Hepatic stellate cell (primary cell): Measurements from ENCODE around the gene DDO.
"Not testable (repeated sequence)": the region's sequence is repeated elsewhere in the genome, so short reads cannot be mapped to it uniquely, and the experiment has no call there.

Experiments
- DNase-seq: peaks from one replicate; pipeline ENCODE4 v3.0.0; 2011; ENCODE audit warnings: low spot score

Gene DDO

DNA sequence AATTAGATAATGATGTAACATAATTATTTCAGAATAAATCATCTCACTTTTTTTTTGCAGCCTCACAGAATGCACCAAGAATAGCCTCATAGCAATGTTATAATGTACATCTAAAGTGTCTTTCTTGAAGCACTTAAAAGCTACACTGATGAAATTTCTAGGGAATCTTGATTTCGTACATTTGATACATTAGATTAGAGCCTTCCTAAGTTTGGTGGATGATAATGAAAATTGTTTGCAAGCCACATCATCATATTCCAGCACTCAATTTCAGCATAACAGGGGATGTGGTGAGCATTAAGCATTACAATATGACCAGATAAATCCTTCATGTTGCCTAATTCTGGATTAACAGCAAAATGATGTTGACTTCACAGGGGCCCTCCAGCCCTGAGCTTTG is 47.5 kb downstream of the DDO start:
- no peak for DNase-seq

DNA sequence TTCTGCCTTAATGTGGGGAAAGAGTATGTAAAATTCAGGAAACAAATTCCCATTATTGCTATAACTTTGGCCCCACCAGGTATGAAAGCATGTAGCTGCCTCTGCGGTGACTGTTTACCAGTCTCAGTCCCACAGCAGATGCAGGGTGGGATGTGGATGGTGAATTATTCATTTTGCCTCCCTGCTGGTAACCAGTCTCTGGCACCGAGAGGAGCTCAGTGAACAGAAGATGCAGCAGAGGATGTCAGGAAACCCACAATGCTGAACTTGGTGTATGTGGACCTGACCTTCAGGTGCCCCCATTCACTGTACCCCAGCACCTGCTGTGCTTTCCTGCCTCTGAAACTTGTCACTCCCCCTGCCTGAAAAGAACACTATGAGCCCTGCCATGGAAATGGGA is 48.4 kb downstream of the DDO start:
- DNase-seq, result no peak

DNA sequence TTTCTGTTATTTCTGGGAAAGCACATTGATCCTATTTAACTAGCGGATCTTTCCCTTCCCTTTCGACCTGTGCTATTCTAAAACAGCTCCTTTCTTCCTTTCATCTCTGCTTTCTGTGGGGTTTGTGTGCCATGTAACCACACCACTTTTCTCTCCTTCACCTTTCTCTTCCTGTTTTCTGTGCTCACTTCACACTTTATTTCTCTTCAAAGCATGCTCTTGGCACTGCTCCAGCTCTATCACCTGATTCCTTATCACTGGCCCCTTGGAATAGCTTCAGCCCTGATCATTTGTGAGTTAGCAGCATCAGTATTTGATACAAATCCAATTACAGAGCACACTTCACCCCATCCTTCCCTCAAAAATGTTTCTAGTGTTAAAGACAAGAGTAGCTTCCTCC is 49.1 kb downstream of the DDO start:
- no peak for DNase-seq

DNA sequence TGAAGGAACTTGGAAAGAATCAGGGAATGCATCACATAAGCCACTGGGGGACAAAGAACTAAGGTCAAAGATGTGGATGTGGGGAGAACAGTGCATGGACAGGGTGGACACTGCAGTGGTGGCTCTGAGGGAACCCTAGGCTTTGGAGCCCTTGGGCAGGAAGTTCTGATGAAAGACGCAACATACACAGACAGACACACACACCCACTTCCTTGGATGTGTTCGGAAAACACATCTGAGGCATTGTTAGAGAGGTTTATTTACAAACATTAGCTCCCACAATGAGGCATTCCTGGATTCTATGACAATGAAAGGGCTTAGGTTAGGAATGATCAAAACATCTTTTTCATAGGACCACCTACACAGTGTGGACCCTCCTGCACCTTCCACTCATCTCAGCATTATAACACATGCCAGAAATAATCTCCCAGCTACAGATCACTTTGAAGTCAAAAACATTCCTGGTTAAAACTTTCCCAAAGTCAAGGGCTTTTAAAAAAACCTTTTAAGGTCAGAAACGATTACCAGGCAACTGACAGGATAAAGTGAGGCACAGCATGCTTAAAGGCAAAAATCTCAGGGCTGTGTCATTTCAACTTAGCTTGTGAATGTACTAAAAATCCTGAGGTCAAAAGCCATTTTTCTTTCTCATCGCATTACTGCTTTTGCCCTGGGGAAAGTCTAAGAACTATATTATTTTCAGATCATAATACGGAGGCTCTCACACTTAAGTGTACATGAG is 50.8 kb downstream of the DDO start:
- DNase-seq, result no peak

DNA sequence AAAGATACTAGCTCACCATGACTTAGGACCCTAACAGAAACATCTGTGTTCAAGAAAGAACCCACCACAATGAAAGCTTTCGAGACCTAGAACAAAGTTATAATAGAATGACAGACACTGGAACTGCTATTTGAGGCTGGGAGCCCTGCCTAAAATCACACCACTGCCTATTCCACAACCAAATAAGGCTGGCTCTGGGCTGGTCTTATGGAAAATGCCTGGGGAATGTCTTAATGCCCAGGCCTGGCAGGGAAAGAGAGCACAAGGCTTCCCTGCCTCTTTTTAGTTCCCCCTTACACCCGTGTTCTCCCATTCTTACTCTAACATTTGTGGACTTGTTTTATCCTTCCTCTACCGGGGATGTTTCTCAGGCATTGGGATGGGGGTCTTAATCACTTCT is 51.6 kb downstream of the DDO start:
- DNase-seq, result no peak

DNA sequence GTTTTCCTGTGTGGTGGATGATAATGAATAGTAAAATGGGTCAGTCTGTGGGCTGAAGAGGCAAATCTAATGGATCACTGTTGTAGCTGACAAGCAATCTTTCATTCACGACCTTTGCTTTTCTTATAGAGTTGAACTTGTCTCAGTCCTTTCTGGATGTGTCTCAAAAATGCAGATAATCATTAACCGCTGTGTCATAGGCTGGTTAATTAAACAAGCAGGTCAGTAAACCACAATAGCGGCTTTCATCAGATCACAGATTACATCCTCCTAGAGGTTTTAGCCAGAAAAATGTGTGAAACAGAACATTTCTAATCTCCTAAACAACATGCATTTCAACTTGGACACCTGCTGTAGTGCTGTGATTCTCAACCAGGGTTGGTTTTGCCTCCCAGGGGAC is 54.7 kb downstream of the DDO start:
- no peak for DNase-seq

DNA sequence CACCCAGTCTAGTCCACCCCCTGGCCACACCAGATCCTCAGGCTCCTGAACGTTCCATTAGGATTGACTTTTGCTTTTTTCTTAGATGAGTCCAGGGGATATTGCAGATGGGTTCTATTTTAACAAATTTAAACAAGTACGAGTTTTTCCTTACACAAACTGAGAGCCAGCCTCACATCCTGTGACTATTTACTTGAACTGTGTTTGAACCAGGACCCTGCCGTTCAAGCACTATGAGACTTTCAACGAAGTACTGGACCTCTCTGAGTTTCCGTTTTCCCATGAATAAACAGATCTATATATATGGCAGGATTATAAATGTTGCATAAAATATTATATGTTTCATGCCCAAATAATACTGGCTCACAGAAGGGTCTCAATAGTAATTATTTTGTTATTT is 55.8 kb downstream of the DDO start:
- DNase-seq, result no peak

DNA sequence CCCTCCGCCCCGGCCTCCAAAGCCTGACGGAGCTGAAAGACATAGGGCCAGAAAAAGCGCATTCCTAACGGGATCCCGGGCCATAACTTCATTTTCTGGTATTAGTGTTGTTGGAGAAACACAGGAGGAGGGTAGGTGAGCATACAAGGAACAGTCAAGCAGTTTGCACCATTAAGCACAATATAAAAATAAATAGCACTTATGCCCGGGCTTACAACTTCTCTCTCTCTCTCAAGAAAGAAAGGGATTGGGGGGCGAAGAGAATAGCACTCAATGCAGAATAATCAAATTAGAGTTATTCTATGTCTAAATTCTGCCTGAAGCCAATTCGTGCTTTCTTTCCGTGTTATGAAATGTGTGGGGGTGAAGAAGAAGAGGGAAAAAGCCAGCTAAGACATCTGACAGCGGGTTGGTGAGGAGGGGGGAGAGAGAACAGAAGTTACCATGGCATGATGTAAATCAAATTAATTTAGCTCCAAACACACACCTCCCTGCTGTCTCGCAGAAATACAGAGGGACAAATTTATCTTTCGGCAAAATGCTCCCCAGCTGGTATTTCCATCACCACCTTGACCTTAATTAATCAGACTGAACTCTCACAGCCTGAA is 56.7 kb downstream of the DDO start:
- no peak for DNase-seq

DNA sequence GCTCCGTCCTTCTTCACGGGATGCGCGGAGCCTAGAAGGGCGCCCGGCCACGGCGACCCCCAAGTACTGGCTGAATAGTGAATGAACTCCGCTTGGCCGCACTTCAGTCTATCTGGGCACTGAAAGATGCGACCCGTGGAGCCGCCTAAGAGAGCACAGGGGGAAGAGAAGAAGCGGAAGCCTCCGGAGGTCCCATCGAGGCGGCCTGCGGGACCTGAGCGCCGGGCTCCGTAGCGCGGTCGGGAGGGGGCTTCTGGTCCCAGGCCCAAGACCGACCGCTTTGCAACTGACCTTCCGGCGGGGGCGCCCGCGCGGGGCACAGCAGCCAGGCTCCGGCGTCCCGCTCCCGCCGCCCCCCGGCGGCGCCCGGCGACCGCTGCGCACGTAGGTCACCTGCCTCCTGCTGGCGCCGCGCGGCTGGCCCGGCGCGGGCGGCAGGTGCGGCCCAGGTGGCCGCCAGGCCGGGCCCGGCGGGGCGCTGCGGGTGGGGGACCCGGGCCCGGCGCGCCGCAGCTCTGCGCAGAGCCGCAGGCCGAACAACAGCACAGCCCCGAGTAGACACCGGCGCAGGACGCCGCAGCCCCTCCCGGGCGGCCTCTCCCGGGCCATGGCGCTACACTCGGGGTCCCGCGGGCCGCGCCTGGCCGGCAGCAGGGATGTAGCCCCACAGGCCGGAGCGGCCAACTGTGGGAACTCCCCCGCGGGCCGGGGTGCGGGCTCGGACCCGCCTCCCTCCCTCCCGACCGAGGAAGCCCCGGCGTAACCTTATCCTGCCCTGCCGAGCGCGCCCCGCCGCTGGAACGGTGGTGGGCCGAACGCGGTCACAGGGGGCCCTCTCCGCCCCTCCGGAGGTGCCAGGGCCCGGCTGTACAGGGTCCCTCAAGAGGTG is 57.5 kb downstream of the DDO start, which contains the start of gene METTL24:
TSS of gene METTL24 (minus strand) at position 686 of the 889 bp plus-strand sequence. CDS start at position 609, 77 bp downstream.
- no peak for DNase-seq

DNA sequence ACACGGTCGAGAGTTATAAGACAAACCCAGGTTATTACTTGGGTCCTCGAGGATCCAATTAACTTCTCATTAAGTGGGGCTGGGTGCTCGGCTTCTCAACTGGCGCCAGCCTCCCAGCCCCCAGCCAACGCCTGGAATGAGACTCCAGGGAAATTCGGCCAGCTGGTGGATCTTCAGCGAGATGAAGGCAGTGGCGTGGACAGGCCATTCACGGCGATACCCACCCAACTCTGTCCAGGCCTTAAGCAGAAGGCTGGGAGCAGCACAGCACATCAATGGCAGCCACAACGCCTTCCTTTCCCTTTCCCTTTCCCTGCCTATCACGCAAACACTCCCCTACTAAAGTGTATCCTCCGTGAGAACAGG is 58.1 kb downstream of the DDO start:
- no peak for DNase-seq

DNA sequence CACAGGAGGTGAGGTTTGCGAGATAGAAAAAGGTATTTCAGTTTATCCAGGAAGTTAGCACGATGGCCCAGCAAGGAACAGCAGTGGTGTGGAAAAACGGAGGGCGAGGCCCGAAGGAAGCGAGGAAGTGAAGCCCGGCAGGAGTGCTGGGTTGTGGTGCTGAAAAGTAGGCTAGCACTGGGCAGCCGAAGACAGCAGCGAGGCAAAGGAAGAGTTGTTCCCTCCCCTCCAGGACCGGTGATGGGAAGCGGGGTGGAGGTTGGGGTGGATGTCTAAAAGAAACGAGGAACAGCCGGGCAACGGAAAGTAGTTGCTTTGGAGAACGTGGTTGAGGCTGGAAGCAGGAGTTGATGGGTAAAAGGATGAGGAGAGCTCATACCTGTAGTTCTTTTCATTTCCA is 58.6 kb downstream of the DDO start:
- no peak for DNase-seq

DNA sequence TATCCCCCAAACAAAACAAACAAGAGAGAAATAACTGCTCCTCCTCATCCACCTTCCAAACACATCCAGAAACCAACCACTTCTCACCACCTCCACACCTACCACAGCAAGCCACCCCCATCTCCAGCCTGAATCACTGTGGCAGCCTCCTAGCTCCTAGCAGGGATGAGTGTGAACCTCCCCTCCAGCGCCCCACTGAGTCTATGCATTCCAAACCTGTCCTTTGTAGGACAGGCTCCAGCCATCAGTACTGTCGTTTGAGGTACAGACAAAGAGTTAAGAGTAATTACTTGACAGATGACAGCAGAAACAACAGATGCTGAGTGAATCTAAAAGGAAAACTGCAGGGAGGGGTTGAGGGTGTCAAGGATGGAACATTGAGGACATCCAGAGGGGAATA is 59.6 kb downstream of the DDO start:
- no peak for DNase-seq

DNA sequence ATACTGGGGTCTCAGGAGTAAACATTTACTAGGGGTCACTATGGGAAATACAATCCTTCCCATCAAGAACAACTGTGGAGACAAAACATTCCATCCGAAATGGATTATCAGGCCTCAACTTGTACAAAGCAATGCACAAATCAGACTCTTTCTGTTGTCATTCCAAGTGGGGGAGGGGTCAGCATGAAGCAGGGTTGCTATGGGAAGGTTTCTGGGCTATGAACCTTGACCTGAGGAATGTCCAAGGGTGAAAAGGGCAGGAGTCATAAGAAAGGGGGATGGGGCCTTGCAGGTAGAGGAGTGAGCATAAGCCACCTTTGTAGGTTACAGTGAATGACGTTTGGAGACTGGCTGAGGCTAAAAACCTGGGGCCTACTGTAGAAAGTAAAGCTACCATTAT is 60.4 kb downstream of the DDO start:
- no peak for DNase-seq

DNA sequence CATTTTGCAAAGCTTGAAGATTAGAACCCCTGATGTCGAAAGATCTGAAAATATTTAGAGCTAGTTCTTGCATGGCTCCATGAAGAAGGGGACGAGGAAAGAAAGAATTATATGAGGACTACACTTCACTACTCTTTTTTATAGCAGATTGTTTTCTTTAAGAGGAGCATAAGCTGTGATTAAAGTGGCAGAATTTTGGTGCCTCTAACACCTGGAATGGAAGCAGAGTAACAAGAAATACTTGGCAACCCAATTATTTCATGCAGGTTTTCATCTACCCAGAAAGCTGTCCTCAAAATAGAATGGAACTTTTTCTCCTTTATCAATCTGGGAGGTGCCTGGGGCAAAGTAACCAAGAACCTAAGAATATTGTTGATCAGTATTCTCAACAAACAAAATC is 61.2 kb downstream of the DDO start:
- DNase-seq, result no peak

DNA sequence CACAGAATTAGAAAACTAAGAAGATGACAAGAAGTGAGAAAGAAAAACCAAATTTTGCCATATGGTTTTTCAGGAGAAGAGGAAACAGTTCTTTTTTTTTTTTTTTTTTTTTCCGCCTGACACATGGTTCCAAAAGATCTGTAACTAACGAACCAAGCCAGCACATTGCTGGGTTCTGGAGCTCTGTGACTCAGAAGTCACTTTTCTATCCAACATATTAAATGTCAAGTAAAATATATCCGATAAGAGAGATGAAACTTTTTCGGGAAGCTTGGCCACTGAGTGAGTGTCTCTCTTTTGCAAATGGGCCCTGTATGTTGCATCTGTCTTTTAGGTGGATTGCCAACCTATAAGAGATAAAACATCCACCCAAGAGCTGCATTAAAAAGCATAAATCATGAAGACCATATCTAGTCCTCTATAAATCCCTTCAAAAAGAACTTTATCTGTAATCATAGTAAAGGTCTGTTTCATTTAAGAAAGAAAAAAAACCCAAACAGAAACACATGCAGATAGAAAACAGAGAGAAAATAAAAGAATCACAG is 61.8 kb downstream of the DDO start:
- no peak for DNase-seq

DNA sequence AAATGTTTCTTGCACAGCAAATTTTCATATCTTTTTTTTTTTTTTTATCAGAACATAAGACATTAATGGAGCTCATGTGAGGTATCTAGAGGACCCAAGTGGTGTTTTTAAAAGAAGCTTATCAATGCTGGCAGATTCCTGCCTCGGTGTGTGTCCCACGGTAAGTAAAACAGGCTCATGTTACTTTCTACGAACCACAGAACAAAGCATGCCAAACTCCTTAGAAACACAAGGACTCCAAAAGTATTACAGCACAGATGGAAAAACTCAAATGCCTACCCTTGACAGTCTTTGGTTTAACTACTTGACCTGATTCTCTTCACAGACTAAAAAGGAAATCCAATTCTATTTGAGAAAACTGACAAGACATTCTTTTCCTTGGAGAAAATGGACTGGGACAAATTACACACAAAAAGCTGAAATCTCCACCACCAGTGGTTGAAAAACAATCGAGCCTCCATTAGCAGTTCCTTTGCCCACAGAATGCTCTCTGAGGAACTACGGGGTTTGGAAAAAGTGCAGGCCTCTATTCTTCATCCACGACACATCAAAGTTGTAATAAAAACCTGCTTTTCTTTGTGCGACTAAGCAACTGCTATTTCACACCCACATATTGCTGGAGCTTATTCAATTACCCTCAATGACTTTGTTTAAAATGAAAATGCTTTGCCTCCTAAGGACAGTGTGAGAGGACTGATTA is 62.7 kb downstream of the DDO start:
- no peak for DNase-seq

DNA sequence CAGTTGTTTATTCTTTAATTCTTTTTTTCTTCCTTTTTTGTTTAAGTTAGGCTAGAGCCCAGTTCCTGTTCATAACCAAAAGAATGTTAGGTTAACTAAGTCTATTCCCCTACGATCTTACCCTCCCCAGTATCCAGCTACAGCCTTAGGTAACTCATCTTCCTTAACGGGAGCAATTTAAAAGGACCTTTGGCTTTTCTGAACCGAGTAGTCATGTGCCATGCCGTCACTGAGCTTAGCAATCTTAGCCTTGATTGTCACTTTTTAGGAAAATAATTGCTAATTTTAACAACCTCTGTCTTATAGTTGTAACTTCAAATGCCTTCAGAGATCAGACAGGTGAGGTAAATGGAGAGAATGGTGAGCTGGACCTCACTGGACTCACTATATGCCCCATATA is 63.4 kb downstream of the DDO start:
- DNase-seq, result no peak

DNA sequence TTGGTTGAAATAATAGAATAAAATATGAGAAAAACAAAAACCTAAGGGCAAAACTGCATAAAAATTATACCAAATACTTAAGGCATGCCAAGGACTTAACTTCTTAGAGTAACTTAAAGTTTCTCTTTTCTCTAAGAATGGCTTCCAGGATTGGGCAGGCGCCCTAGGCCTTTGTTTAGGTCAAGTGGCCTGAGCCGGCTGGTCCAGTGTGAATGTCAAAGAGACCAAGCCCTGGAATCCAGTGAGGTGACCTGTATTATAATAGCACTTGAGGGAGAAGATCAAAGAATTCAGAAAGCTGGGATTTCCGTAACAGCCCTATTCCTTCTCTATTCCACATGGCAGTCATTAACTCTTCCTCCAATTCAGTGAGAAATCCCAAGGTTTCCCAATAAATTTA is 63.8 kb downstream of the DDO start:
- no peak for DNase-seq

DNA sequence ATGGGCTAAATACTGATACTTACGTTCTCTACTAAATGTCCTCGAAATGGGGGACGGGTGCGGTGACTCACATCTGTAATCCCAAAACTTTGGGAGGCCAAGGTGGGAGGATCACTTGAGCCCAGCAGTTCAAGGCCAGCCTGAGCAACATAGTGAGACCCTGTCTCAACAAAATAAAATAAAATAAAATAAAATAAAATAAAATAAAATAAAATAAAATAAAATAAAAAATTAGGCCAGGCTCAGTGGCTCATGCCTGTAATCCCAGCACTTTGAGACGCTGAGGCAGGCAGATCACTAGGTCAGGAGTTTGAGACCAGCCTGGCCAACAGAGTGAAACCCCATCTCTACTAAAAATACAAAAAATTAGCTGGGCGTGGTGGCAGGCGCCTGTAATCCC is 64.8 kb downstream of the DDO start:
- DNase-seq, result not testable (repeated sequence)

DNA sequence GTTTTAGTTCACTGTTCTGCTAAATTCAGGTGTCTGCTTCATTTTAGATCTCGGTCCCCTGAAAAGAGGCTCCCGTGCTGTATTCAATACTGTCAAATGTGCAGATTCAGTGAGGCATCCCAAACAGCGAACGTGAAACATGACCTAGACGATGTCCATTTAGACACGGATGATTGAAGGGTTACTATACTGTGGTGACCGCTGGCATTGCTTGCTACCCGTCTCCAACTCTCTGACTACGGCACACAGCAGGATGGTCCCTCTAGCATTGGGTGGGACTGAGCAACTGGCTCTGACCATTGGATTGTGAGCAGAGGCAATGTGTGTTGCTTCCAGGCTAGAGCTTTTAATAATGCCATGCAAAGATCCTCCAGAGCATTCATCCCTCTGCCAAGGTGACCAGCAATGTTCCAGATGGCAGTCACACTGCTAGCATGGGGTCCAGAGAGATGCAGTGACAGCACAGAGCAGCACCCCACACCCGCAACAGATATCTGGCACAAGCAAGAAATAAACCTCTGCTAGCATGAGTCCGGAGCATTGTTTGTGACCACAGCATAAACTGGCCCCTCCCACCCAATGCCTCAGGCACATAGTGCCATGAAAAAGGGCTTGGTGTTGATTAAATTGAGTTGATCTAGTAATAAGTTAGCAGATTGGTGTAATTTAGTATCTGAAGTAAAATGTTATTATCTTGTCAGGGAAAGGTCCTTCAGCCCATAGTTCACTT is 66.2 kb downstream of the DDO start:
- DNase-seq, result no peak

DNA sequence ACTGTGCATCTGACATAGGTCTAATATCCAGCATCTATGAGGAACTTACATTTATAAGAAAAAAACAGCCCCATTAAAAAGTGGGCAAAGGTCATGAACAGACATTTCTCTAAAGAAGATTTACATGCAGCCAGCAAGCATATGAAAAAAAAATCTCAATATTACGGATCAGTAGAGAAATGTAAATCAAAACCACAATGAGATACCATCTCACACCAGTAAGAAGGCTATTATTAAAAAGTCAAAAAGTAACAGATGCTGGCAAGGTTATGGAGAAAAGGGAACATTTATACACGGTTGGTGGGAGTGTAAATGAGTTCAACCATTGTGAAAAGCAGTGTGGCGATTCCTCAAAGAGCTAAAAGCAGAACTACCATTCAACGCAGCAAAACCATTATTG is 70.3 kb downstream of the DDO start:
- no peak for DNase-seq

DNA sequence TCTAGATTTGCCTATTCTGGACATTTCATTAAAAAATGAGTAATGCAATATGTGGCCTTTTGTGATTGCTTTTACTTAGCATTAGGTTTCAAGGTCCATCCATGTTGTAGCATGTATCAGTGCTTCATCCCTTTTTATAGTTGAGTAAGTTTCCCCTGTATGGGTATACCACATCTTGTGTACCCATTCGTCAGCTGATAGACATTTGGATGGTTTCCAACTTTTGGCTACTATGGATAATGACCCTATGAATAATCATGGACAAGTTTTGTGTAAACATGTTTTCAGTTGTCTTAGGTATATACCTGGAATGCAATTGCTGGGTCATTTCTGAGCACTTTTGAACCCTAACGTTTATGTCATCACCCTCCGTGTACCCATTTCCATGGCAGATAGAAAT is 72.6 kb downstream of the DDO start:
- DNase-seq, result no peak
